GM12878 (cell line): ENCODE data around the gene TMPRSS6.

ENCODE experiments used
- CREM ChIP-seq: IDR thresholded peaks from 2 replicates; pipeline ENCODE4 v1.6.1; 2014; ENCODE audit warnings: antibody characterized with exemption, low read depth
- TCF12 ChIP-seq: IDR thresholded peaks from 2 replicates; pipeline ENCODE4 v1.6.1; 2011; ENCODE audit warnings: low read depth, mild to moderate bottlenecking, low read length
- TF ChIP-seq, protein P1 (sequence below): IDR thresholded peaks from 2 replicates; pipeline ENCODE4 v1.6.1; 2012; ENCODE audit warnings: mild to moderate bottlenecking, low read depth, low read length

GRCh38 chr22:37060801-37061610 is 48.5 kb downstream of the TMPRSS6 start:
- TF ChIP-seq TCF12 (peak; percentile 99), CREM (no peak)
- TF ChIP-seq, protein P1, sequence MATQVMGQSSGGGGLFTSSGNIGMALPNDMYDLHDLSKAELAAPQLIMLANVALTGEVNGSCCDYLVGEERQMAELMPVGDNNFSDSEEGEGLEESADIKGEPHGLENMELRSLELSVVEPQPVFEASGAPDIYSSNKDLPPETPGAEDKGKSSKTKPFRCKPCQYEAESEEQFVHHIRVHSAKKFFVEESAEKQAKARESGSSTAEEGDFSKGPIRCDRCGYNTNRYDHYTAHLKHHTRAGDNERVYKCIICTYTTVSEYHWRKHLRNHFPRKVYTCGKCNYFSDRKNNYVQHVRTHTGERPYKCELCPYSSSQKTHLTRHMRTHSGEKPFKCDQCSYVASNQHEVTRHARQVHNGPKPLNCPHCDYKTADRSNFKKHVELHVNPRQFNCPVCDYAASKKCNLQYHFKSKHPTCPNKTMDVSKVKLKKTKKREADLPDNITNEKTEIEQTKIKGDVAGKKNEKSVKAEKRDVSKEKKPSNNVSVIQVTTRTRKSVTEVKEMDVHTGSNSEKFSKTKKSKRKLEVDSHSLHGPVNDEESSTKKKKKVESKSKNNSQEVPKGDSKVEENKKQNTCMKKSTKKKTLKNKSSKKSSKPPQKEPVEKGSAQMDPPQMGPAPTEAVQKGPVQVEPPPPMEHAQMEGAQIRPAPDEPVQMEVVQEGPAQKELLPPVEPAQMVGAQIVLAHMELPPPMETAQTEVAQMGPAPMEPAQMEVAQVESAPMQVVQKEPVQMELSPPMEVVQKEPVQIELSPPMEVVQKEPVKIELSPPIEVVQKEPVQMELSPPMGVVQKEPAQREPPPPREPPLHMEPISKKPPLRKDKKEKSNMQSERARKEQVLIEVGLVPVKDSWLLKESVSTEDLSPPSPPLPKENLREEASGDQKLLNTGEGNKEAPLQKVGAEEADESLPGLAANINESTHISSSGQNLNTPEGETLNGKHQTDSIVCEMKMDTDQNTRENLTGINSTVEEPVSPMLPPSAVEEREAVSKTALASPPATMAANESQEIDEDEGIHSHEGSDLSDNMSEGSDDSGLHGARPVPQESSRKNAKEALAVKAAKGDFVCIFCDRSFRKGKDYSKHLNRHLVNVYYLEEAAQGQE: no peak
